ENCODE measurements around the gene ARF6.

DNA sequence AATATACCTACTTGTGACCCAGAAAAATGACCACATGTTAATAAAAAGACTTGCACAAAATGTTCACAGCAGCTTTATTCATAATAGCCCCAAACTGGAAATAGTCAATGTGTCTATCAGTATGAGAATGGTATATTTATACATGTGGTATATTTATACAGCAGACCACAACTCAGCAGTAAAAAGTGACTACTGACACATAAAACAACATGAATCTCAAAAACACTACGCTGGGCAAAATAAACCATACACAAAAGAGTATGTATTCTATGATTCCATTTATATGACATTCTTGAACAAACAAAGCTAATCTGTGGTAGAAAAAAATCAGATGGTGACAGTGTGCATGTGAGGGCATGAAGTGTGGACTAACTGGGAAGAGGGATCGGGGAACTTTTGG, 35.1 kb downstream of the ARF6 start:
- TF ChIP-seq, protein P1, sequence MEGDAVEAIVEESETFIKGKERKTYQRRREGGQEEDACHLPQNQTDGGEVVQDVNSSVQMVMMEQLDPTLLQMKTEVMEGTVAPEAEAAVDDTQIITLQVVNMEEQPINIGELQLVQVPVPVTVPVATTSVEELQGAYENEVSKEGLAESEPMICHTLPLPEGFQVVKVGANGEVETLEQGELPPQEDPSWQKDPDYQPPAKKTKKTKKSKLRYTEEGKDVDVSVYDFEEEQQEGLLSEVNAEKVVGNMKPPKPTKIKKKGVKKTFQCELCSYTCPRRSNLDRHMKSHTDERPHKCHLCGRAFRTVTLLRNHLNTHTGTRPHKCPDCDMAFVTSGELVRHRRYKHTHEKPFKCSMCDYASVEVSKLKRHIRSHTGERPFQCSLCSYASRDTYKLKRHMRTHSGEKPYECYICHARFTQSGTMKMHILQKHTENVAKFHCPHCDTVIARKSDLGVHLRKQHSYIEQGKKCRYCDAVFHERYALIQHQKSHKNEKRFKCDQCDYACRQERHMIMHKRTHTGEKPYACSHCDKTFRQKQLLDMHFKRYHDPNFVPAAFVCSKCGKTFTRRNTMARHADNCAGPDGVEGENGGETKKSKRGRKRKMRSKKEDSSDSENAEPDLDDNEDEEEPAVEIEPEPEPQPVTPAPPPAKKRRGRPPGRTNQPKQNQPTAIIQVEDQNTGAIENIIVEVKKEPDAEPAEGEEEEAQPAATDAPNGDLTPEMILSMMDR (IDR thresholded peaks at IDR 0.05), result no peak
- no peak for TF ChIP-seq POLR2A (IDR thresholded peaks at IDR 0.05)
